Mesothelial cell of epicardium (in vitro differentiated cells): ENCODE results near the gene SYS1. TPM values are rescaled to one million over a fixed set of nuclear protein-coding genes. Genes with fewer than 3 reads are reported as not detected.

Source experiments
- DNase-seq, 2 experiments: peaks; one replicate each; pipeline ENCODE4 v3.0.0; 2021; ENCODE audit warnings: low spot score in 2 of 2; ENCODE audit not compliant: unreplicated experiment in 2 of 2
- H3K27ac Mint-ChIP-seq: 2 replicates; pipeline ENCODE4 v1.8.0; 2021; ENCODE audit warnings: mixed read lengths
- H3K27me3 Mint-ChIP-seq: 2 replicates; pipeline ENCODE4 v1.8.0; 2021; ENCODE audit warnings: low read depth, mixed read lengths
- H3K36me3 Mint-ChIP-seq: 2 replicates; pipeline ENCODE4 v1.8.0; 2021; ENCODE audit warnings: mixed read lengths
- H3K4me1 Mint-ChIP-seq: 2 replicates; pipeline ENCODE4 v1.8.0; 2021; ENCODE audit warnings: mixed read lengths
- H3K4me3 Mint-ChIP-seq: 2 replicates; pipeline ENCODE4 v1.8.0; 2021; ENCODE audit warnings: mild to moderate bottlenecking, moderate library complexity, mixed read lengths
- H3K9me3 Mint-ChIP-seq: 2 replicates; pipeline ENCODE4 v1.8.0; 2021; ENCODE audit warnings: mixed read lengths
- total RNA-seq: library from RNA; stranded (reverse); gene quantifications from 3 replicates; pipeline ENCODE4 v1.2.1, GENCODE V29; 2021
- TF ChIP-seq, protein P1 (sequence below): fragments of 200-600 bp; sonication (generic); IDR thresholded peaks from one replicate; pipeline ENCODE4 v1.5.0; 2021; ENCODE audit warnings: antibody characterized with exemption; ENCODE audit not compliant: unreplicated experiment

SYS1 gene
- total RNA-seq, 1 donor from 2014 or later = 27.2 TPM

DNA sequence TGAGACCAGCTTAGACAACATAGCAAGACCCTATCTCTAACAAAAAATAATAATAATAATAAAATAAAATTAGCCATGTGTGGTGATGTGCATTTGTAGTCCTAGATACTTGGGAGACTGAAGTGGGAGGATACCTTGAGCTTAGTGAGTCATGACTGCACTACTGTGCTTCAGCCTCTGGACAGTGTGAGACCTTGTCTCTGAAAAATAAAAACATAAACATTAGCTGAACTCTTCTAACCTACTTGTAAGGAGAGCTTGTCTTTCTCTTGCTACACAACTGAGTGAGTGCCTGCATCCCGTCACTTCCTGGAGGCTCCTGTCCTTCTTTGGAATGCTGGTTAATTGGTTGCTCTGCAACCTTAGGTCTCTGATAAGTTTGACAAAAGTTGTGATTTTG, 40.0 kb downstream of the SYS1 start:
- peaks cover 11% of the 10 kb centered on the region for H3K4me1 Mint-ChIP-seq
- H3K27me3 Mint-ChIP-seq = peaks cover 39% of the 10 kb centered on the region
- DNase-seq = no peak
- no peak overlapping the region for H3K27ac Mint-ChIP-seq
- TF ChIP-seq, protein P1, sequence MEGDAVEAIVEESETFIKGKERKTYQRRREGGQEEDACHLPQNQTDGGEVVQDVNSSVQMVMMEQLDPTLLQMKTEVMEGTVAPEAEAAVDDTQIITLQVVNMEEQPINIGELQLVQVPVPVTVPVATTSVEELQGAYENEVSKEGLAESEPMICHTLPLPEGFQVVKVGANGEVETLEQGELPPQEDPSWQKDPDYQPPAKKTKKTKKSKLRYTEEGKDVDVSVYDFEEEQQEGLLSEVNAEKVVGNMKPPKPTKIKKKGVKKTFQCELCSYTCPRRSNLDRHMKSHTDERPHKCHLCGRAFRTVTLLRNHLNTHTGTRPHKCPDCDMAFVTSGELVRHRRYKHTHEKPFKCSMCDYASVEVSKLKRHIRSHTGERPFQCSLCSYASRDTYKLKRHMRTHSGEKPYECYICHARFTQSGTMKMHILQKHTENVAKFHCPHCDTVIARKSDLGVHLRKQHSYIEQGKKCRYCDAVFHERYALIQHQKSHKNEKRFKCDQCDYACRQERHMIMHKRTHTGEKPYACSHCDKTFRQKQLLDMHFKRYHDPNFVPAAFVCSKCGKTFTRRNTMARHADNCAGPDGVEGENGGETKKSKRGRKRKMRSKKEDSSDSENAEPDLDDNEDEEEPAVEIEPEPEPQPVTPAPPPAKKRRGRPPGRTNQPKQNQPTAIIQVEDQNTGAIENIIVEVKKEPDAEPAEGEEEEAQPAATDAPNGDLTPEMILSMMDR = no peak
- no peak overlapping the region for H3K4me3 Mint-ChIP-seq
- H3K9me3 Mint-ChIP-seq = peaks cover 30% of the 10 kb centered on the region
- peaks cover 22% of the 10 kb centered on the region for H3K36me3 Mint-ChIP-seq

DNA sequence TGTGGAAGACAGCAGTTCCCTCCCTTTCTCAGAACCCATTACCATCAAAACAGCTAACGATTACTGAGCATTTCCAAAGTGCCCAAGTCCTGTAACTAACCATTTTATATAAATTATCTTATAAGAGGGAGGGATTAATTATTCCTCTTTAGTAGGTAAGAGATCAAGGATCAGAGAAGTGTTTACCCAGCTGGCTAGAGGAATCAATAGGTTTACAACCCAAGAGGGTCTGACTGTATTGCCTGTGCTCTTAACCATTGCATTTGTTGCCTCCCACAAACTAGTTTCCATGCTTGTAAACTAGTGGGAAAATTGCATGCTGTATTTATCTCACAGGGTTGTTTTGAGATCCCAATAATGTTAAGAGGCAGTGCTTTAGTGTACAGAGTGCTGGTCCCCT, 41.5 kb downstream of the SYS1 start:
- TF ChIP-seq, protein P1 = no peak
- Mint-ChIP-seq H3K4me3 (peak overlapping the region; percentile 63), H3K27me3 (peaks cover 45% of the 10 kb centered on the region), H3K9me3 (peaks cover 19% of the 10 kb centered on the region), H3K36me3 (peaks cover 17% of the 10 kb centered on the region), H3K4me1 (peaks cover 12% of the 10 kb centered on the region), H3K27ac (no peak overlapping the region)
- DNase-seq = no peak

- Mint-ChIP-seq H3K4me3 (peak overlapping the region; percentile 79), H3K4me1 (peaks cover 12% of the 10 kb centered on the region), H3K27ac (no peak overlapping the region), H3K9me3 (peaks cover 11% of the 10 kb centered on the region), H3K36me3 (peaks cover 12% of the 10 kb centered on the region), H3K27me3 (peaks cover 45% of the 10 kb centered on the region)
- TF ChIP-seq, protein P1 = no peak
- DNase-seq = no peak
These were observed 42.8 kb downstream of the SYS1 start for GRCh38 chr20:45405571-45406259.

DNA sequence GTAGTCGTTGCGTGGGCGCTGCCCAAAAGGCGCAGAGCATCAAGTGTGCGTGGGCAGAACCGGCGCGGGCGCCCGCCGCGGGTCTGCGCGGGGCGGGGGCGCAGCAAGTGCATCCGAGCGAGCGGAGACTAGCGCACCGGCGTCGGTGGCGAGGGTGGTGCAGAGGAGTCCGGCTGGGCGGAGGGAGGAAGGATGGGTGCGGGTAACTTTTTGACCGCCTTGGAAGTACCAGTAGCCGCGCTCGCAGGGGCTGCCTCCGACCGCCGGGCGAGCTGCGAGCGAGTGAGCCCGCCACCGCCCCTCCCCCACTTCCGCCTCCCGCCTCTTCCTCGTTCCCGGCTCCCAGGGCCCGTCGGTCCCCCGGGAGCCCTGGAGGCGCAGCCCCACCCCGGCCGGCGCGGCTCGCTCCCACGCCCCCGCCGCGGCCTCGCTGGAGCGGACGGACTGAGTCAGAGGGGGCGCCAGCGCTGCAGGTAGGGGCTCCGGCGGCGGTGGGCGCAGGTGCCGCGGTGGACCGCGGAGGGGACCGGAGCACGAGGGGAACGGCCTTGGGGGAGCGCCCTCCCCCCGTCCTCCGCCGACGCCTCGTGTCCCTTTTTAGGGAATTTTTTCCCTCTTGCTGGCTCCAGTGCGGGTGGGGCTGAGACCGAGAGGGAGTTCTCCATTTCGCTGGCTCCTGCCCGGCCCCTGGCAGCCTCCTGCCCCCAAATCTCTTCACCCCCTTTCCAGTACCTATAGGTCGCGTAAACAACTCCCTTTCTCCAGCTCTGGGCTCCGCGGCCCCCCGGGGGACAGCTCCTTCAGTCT, 43.5 kb downstream of the SYS1 start:
- Mint-ChIP-seq H3K27ac (peak overlapping the region; percentile 34), H3K9me3 (peaks cover 7% of the 10 kb centered on the region), H3K27me3 (peaks cover 45% of the 10 kb centered on the region), H3K4me1 (peaks cover 12% of the 10 kb centered on the region), H3K4me3 (peak overlapping the region; percentile 79), H3K36me3 (peaks cover 12% of the 10 kb centered on the region)
- DNase-seq = peak in 1 of 2 experiments; percentile 49
- TF ChIP-seq, protein P1 = no peak

DNA sequence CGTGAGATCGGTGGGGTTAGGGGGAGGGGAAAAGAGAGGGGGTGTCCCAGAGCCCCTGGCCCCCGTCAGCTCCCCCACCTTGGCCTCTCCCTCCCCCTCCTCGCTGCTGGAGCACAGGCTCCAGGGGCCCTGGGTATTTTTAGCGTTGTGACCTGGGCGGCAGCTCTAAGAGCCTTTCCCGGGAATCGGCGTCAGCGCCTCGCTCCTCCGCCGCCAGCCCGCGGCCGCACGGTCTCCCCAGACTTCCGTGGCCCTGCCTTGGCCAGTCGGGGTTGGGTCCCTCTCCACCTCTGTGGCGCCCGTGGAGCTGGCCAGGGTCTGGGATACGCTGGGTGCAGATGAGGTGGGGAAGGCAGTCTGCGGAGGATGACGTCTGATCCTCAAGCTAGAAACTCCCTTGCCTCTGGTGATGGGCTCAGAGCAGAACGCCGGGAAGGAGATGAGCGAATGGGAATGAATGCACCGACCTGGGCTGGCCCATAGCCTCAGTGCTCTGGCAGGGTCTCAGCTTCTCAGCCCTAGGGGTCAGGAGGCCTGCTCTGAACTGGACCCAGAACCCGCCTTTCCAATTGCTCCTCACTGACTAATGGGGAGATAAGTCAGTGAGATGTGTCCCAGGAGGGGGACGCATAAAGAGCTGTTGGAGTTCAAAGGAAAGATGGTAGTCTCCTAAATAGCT, 44.2 kb downstream of the SYS1 start:
- Mint-ChIP-seq H3K9me3 (no peaks in the 10 kb centered on the region), H3K4me3 (peak overlapping the region; percentile 79), H3K27ac (peak overlapping the region; percentile 47), H3K27me3 (peaks cover 45% of the 10 kb centered on the region), H3K36me3 (peaks cover 7% of the 10 kb centered on the region), H3K4me1 (peaks cover 12% of the 10 kb centered on the region)
- TF ChIP-seq, protein P1 = no peak
- peak in 1 of 2 experiments; percentile 51 for DNase-seq
